K562 (cell line): Measurements from ENCODE around the gene DAD1. TPM values are rescaled to one million over a fixed set of nuclear protein-coding genes. Genes with fewer than 3 reads are reported as not detected.

Source experiments
- ATAC-seq: fragments of 200-7000 bp; cut with Tn5 transposase; 3 replicates; pipeline ENCODE4 v1.9.1; 2020; ENCODE audit warnings: moderate library complexity
- BruUV-seq: library from RNA; stranded (reverse); fragments of 400-500 nt; replicated peaks from 2 replicates; lab custom pipeline; 2021; lab: Mats Ljungman, UMichigan
- CTCF ChIA-PET: fragments of 300-600 bp; formaldehyde crosslinking; extraction: SDS; loops from one replicate; lab custom pipeline; 2021; ENCODE audit warnings: low intra/inter-chr PET ratio; lab: Yijun Ruan, JAX
- POLR2A ChIA-PET: fragments of 300-600, 350-650 bp; sonication (Branson Sonifier 250); formaldehyde crosslinking; extraction: SDS; loops from one replicate; lab custom pipeline; 2021; ENCODE audit warnings: antibody characterized with exemption, inconsistent platforms; lab: Yijun Ruan, JAX
- DNase-seq, 4 experiments: peaks; one replicate each; pipeline versions ENCODE4 v3.0.0 to v3.0.0-alpha.2; 2011 to 2018; ENCODE audit warnings: low spot score in 3 of 4, mixed read lengths in 3 of 4; ENCODE audit errors: extremely low read depth in 1 of 4
- FAIRE-seq: peaks from 2 replicates; lab custom pipeline; 2011; peaks lifted over from hg19 to GRCh38; lab: Jason Lieb, UNC
- H2AFZ ChIP-seq: 2 replicates; pipeline ENCODE4 v1.6.0; 2011; ENCODE audit warnings: low read depth, low read length, control low read depth, inconsistent platforms
- H3K27ac ChIP-seq: fragments of 200-600 bp; 3 replicates; pipeline ENCODE4 v1.8.0; 2011; ENCODE audit warnings: low read depth, mild to moderate bottlenecking, control low read depth, inconsistent platforms, low read length, moderate library complexity, mixed read lengths; ENCODE audit errors: extremely low read depth
- H3K27me3 ChIP-seq, 2 experiments: fragments of 300-600 bp in 1 of 2; 2 replicates in 1 of 2; 3 replicates in 1 of 2; pipeline versions ENCODE4 v1.6.0 to v1.8.0; 2011; ENCODE audit warnings: inconsistent platforms in 2 of 2, low read length in 2 of 2, mild to moderate bottlenecking in 1 of 2, mixed read lengths in 1 of 2, moderate library complexity in 1 of 2; ENCODE audit not compliant: control insufficient read depth in 2 of 2, insufficient read depth in 2 of 2
- H3K36me3 ChIP-seq: fragments of 300-600 bp; 3 replicates; pipeline ENCODE4 v1.8.0; 2011; ENCODE audit warnings: mild to moderate bottlenecking, low read length, inconsistent platforms; ENCODE audit not compliant: control insufficient read depth, insufficient read depth
- H3K4me1 ChIP-seq, 2 experiments: fragments of 200-600 bp in 1 of 2; replicated peaks in 1 of 2; 2 replicates in 1 of 2; 3 replicates in 1 of 2; pipeline versions ENCODE4 v1.5.1 to v1.8.0; 2011; ENCODE audit warnings: inconsistent platforms in 2 of 2, low read length in 2 of 2, mild to moderate bottlenecking in 1 of 2, mixed read lengths in 1 of 2, moderate library complexity in 1 of 2; ENCODE audit not compliant: control insufficient read depth in 2 of 2, insufficient read depth in 2 of 2
- H3K4me2 ChIP-seq: 2 replicates; pipeline ENCODE4 v1.6.1; 2011; ENCODE audit warnings: low read length, control low read depth, inconsistent platforms, mixed read lengths; ENCODE audit not compliant: insufficient read depth
- H3K4me3 ChIP-seq: fragments of 200-600 bp; sonication (generic), shearing (Covaris generic); 2 replicates; pipeline ENCODE4 v1.5.1; 2016; ENCODE audit warnings: control low read depth, inconsistent platforms
- H3K79me2 ChIP-seq: fragments of 200-600 bp; 3 replicates; pipeline ENCODE4 v1.8.0; 2011; ENCODE audit warnings: low read length, inconsistent platforms; ENCODE audit not compliant: control insufficient read depth, insufficient read depth
- H3K9ac ChIP-seq, 2 experiments: 2 replicates each; pipeline versions ENCODE4 v1.6.0 to v1.6.1; 2011; ENCODE audit warnings: low read depth in 2 of 2, low read length in 2 of 2, control low read depth in 1 of 2, inconsistent platforms in 1 of 2, mild to moderate bottlenecking in 1 of 2, mixed read lengths in 1 of 2; ENCODE audit not compliant: insufficient read depth in 1 of 2
- H3K9me1 ChIP-seq: one replicate; pipeline ENCODE4 v1.6.0; 2011; ENCODE audit warnings: inconsistent platforms, mild to moderate bottlenecking, low read length, moderate library complexity; ENCODE audit not compliant: control insufficient read depth, insufficient read depth
- H3K9me3 ChIP-seq: replicated peaks from 2 replicates; pipeline ENCODE4 v1.5.1; 2011; ENCODE audit warnings: low read depth, low read length, inconsistent platforms; ENCODE audit not compliant: control insufficient read depth, insufficient read depth
- H4K20me1 ChIP-seq: replicated peaks from 2 replicates; pipeline ENCODE4 v1.6.1; 2011; ENCODE audit warnings: low read length, inconsistent platforms, mixed read lengths; ENCODE audit not compliant: control insufficient read depth, insufficient read depth
- BMI1 ChIP-seq: fragments of 150-350 bp; IDR thresholded peaks from 2 replicates; pipeline ENCODE4 v1.6.1; 2014; ENCODE audit warnings: low read length
- BRF1 ChIP-seq: IDR thresholded peaks from 3 replicates; pipeline ENCODE4 v1.6.1; 2011; ENCODE audit warnings: borderline replicate concordance, mild to moderate bottlenecking; ENCODE audit not compliant: insufficient read length; ENCODE audit errors: extremely low read depth
- DMBX1 ChIP-seq: fragments of 250-450 bp; sonication (Bioruptor Pico); IDR thresholded peaks from 2 replicates; pipeline ENCODE4 v1.8.0; 2022; ENCODE audit warnings: inconsistent platforms, mild to moderate bottlenecking, moderate library complexity, borderline replicate concordance
- E2F1 ChIP-seq: sonication (generic); formaldehyde crosslinking; IDR thresholded peaks from 2 replicates; pipeline ENCODE4 v1.8.1; 2023; ENCODE audit warnings: mild to moderate bottlenecking, missing genetic modification reagents, moderate library complexity
- ESRRB ChIP-seq: fragments of 250-450 bp; sonication (Bioruptor Pico); IDR thresholded peaks from 2 replicates; pipeline ENCODE4 v1.5.0; 2020; ENCODE audit warnings: mild to moderate bottlenecking, moderate library complexity, borderline replicate concordance
- GTF2F1 ChIP-seq: IDR thresholded peaks from 2 replicates; pipeline ENCODE4 v1.6.1; 2011; ENCODE audit warnings: low read depth, low read length, improper control_type of control experiment
- KLF13 ChIP-seq: fragments of 450-650 bp; IDR thresholded peaks from 2 replicates; pipeline ENCODE4 v1.6.1; 2016; ENCODE audit warnings: missing genetic modification characterization, low read depth, mild to moderate bottlenecking, missing compliant biosample characterization, moderate library complexity, borderline replicate concordance
- MTA3 ChIP-seq: fragments of 450-650 bp; formaldehyde crosslinking; IDR thresholded peaks from 2 replicates; pipeline ENCODE4 v1.6.1; 2017; ENCODE audit warnings: mild to moderate bottlenecking, borderline replicate concordance
- PKNOX1 ChIP-seq: fragments of 450-650 bp; IDR thresholded peaks from 2 replicates; pipeline ENCODE4 v1.6.1; 2016
- PRDM10 ChIP-seq: fragments of 450-650 bp; IDR thresholded peaks from 2 replicates; pipeline ENCODE4 v1.6.1; 2018; ENCODE audit not compliant: partially characterized antibody
- TCF7 ChIP-seq: sonication (generic); IDR thresholded peaks from 2 replicates; pipeline ENCODE4 v1.6.1; 2016; ENCODE audit warnings: antibody characterized with exemption, borderline replicate concordance
- UBTF ChIP-seq, 2 experiments: IDR thresholded peaks; 2 replicates each; pipeline ENCODE4 v1.6.1; 2012; ENCODE audit warnings: improper control_type of control experiment in 2 of 2, low read depth in 2 of 2, low read length in 2 of 2, borderline replicate concordance in 1 of 2
- WGBS: fragments of 100-300 bp; shearing (Covaris generic); methylation state at CpG from one replicate; pipeline ENCODE4 v1.1.6; 2016; ENCODE audit warnings: low coverage, mixed read lengths; ENCODE audit not compliant: insufficient coverage; ENCODE audit errors: missing lambda C conversion rate; 5-methylcytosine and 5-hydroxymethylcytosine counted together
- in situ Hi-C: fragments of 300-500 bp; cut with MboI; formaldehyde crosslinking; loops from 4 replicates; pipeline ENCODE4 v1.15.0; 2018; ENCODE audit warnings: inconsistent platforms, mixed read lengths
- intact Hi-C: fragments of 100-400 bp; cut with micrococcal nuclease; formaldehyde crosslinking; loops from 2 replicates; pipeline ENCODE4 v1.14.2; 2022
- polyA plus RNA-seq, 8 experiments: library from polyadenylated mRNA; depleted of rRNA in 4 of 8; stranded (reverse) in 5 of 8; unstranded in 3 of 8; fragments of >200 nt; fragmentation: Nextera tagmentation in 2 of 8; fragmentation: Illumina TruSeq in 1 of 8; extraction: Ambion mirVana in 2 of 8; extraction: Trizol in 1 of 8; gene quantifications; 2 replicates each; pipeline versions ENCODE4 v1.2.1 to v1.2.3, GENCODE V29; 2011 to 2014; ENCODE audit warnings: inconsistent platforms in 1 of 8, missing spikeins in 1 of 8
- total RNA-seq, 7 experiments: library from RNA; depleted of rRNA in 6 of 7; stranded (reverse); fragments of >200 nt in 6 of 7; fragmentation: Illumina TruSeq in 2 of 7; extraction: Trizol in 2 of 7; gene quantifications; 2 replicates each; pipeline versions ENCODE4 v1.2.1 to v1.2.3, GENCODE V29; 2011 to 2021; ENCODE audit warnings: low replicate concordance in 1 of 7

The DAD1 gene
- total and polyA plus RNA-seq, 9 of the 15 experiments (the other 6 are each of a cell fraction or from before 2014, with no cell fraction given), result 104 to 617 (median 222) TPM

- TF ChIP-seq UBTF (IDR thresholded peaks at IDR 0.05; ENCODE audit: borderline replicate concordance in 1 of 2, low read depth in 2 of 2, low read length in 2 of 2) (no peak), BRF1 (no peak)
These were observed 23.6 kb downstream of the DAD1 start (continued) for GRCh38 chr14:22565391-22565945.

- CTCF ChIA-PET, result no interaction called here
- Histone ChIP-seq H3K36me3 (peaks cover 50% of the 10 kb centered on the region), H3K27me3 (no peaks in the 10 kb centered on the region), H3K27ac (no peak overlapping the region), H3K4me3 (no peak overlapping the region), H3K4me1 (peaks cover 12 to 20% of the 10 kb centered on the region in 2 experiments; a peak in 3 of 5 replicates), H3K9ac (no peak overlapping the region), H4K20me1 (no peaks in the 10 kb centered on the region), H3K4me2 (no peak overlapping the region), H3K79me2 (peaks cover 11% of the 10 kb centered on the region; the same call in 2 of the 3 replicates), H3K9me1 (no peaks in the 10 kb centered on the region), H2AFZ (no peak overlapping the region), H3K9me3 (no peaks in the 10 kb centered on the region)
- ATAC-seq, result no peak
- no peak for DNase-seq
- POLR2A ChIA-PET, result no interaction called here
- intact Hi-C loops (no loop called here), in situ Hi-C loops (loop anchor here (10.0 kb wide), 1 partner anchor 280 kb away; no protein-coding TSS in a partner anchor)
- FAIRE-seq, result no peak
- no TSS peak for BruUV-seq
- 71% methylated on average over 1 of the region's 1 CpG for WGBS
- TF ChIP-seq MTA3 (no peak), E2F1 (CRISPR knock-in tag) (no peak), GTF2F1 (no peak), KLF13 (tag) (no peak), DMBX1 (CRISPR knock-in tag) (no peak), BMI1 (no peak), ESRRB (CRISPR knock-in tag) (no peak), TCF7 (no peak), PKNOX1 (no peak), PRDM10 (no peak)
These were observed 24.6 kb downstream of the DAD1 start for GRCh38 chr14:22564463-22564862.
